Lung (tissue), 12 donors: ENCODE measurements around the gene HSPA12B. TPM values are rescaled to one million over a fixed set of nuclear protein-coding genes. Genes with fewer than 3 reads are reported as not detected.

Experiments
- ATAC-seq: fragments of 200-7000 bp; cut with Tn5 transposase; one replicate; pipeline ENCODE4 v1.9.1; 2020; ENCODE audit warnings: moderate number of reproducible peaks; ENCODE audit not compliant: insufficient read depth, low FRiP score
- DNase-seq, 3 donors: peaks; one replicate each; pipeline ENCODE4 v3.0.0-alpha.2; 2013 to 2017
- H3K27ac ChIP-seq, 2 donors: one replicate each; pipeline ENCODE4 v1.5.1; 2013; ENCODE audit warnings: mild to moderate bottlenecking in 2 of 2, moderate library complexity in 2 of 2, control low read depth in 1 of 2, inconsistent platforms in 1 of 2, low read depth in 1 of 2, low read length in 1 of 2
- H3K27me3 ChIP-seq, 3 donors: one replicate each; pipeline ENCODE4 v1.5.1; 2013; ENCODE audit warnings: low read length in 2 of 3; ENCODE audit not compliant: control insufficient read depth in 3 of 3, insufficient read depth in 3 of 3
- H3K36me3 ChIP-seq, 4 donors: one replicate each; pipeline ENCODE4 v1.5.1; 2013; ENCODE audit warnings: low read length in 4 of 4, mild to moderate bottlenecking in 1 of 4, moderate library complexity in 1 of 4; ENCODE audit not compliant: control insufficient read depth in 4 of 4, insufficient read depth in 4 of 4
- H3K4me1 ChIP-seq, 5 donors: one replicate each; pipeline ENCODE4 v1.5.1; 2013; ENCODE audit warnings: low read length in 5 of 5, mild to moderate bottlenecking in 2 of 5, moderate library complexity in 1 of 5; ENCODE audit not compliant: control insufficient read depth in 5 of 5, insufficient read depth in 5 of 5
- H3K4me3 ChIP-seq: one replicate; pipeline ENCODE4 v1.5.1; 2013; ENCODE audit warnings: mild to moderate bottlenecking, control low read depth, moderate library complexity
- H3K9ac ChIP-seq, 2 donors: one replicate each; pipeline ENCODE4 v1.5.1; 2013; ENCODE audit warnings: low read length in 2 of 2, control low read depth in 1 of 2; ENCODE audit not compliant: insufficient read depth in 1 of 2
- H3K9me3 ChIP-seq, 4 donors: one replicate each; pipeline ENCODE4 v1.5.1; 2013; ENCODE audit warnings: low read length in 3 of 4, mild to moderate bottlenecking in 1 of 4, moderate library complexity in 1 of 4; ENCODE audit not compliant: control insufficient read depth in 4 of 4, insufficient read depth in 3 of 4
- WGBS, 2 donors: extraction: QIAGEN DNeasy Blood & Tissue Kit; methylation state at CpG; one replicate each; pipeline ENCODE4 v1.1.7; 2013; 5-methylcytosine and 5-hydroxymethylcytosine counted together
- polyA plus RNA-seq, 2 donors: library from polyadenylated mRNA; stranded (reverse); fragments of 200-250 nt; gene quantifications; one replicate each; pipeline ENCODE4 v1.2.1, GENCODE V29; 2013
- total RNA-seq, 2 donors: library from RNA; depleted of rRNA in 1 of 2; stranded (reverse); fragments of >200 nt in 1 of 2; gene quantifications; one replicate each; pipeline ENCODE4 v1.2.1, GENCODE V29; 2014 to 2021
- TF ChIP-seq, protein P1 (sequence below): IDR thresholded peaks from 2 replicates; pipeline ENCODE4 v1.5.1; 2012; ENCODE audit warnings: mild to moderate bottlenecking; ENCODE audit errors: control extremely low read depth, extremely low read depth
- donor health status: control.
- donor health status: control.
- donor health status: Bipolar disorder and iron deficiency.
- donor health status: healthy.
- donor health status: DM: yes; HTN: yes; CAD: no.

HSPA12B gene
- total and polyA plus RNA-seq, 4 donors: 11.4 to 28.3 (median 19.9) TPM

DNA sequence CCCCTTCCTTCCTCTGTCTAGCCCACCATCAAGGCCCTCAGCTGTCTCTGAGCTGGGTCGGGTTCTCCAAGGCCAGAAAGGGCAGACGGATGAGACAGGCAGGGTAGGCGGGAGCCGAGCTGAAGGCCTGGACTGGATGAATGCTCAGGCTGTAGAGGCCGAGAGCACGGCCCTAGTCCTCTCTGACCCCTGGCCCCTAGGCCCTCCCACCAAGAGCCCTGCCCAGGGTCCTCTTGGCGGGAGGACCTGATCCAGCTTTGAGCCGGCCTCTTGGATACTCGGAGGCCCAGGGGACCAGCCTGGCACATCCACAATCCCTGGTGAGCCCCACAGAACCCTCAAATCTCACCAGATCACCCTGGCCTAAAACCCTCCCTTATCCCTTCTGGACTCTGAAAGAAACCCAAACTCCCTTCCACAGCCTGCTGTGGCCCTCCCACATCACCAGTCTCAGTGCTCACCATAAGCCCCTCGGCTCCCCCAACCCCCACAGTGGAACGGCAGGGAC is 26.9 kb downstream of the HSPA12B start:
- TF ChIP-seq, protein P1, sequence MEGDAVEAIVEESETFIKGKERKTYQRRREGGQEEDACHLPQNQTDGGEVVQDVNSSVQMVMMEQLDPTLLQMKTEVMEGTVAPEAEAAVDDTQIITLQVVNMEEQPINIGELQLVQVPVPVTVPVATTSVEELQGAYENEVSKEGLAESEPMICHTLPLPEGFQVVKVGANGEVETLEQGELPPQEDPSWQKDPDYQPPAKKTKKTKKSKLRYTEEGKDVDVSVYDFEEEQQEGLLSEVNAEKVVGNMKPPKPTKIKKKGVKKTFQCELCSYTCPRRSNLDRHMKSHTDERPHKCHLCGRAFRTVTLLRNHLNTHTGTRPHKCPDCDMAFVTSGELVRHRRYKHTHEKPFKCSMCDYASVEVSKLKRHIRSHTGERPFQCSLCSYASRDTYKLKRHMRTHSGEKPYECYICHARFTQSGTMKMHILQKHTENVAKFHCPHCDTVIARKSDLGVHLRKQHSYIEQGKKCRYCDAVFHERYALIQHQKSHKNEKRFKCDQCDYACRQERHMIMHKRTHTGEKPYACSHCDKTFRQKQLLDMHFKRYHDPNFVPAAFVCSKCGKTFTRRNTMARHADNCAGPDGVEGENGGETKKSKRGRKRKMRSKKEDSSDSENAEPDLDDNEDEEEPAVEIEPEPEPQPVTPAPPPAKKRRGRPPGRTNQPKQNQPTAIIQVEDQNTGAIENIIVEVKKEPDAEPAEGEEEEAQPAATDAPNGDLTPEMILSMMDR: no peak
- ATAC-seq: no peak
- Histone ChIP-seq H3K27ac (no peak overlapping the region), H3K4me3 (no peak overlapping the region), H3K9me3 (no peaks in the 10 kb centered on the region), H3K9ac (no peak overlapping the region), H3K4me1 (peaks cover 0 to 13% (median 0%) of the 10 kb centered on the region in 5 donors), H3K36me3 (peaks cover 0 to 11% (median 3%) of the 10 kb centered on the region in 4 donors), H3K27me3 (no peaks in the 10 kb centered on the region)
- 84 to 94% methylated on average over 11 of the region's 11 CpGs for WGBS, 2 donors
- DNase-seq: no peak

GRCh38 chr20:3759884-3760283 is 27.4 kb downstream of the HSPA12B start:
- WGBS, 2 donors: 88 to 93% methylated on average over 11 of the region's 11 CpGs
- H3K27ac ChIP-seq: no peak overlapping the region
- ATAC-seq: no peak
- TF ChIP-seq, protein P1: no peak
- no peaks in the 10 kb centered on the region for H3K27me3 ChIP-seq
- no peak overlapping the region for H3K4me3 ChIP-seq
- H3K36me3 ChIP-seq: peaks cover 0 to 11% (median 2%) of the 10 kb centered on the region in 4 donors
- no peak overlapping the region for H3K9ac ChIP-seq
- no peak for DNase-seq
- peaks cover 0 to 13% (median 0%) of the 10 kb centered on the region in 5 donors for H3K4me1 ChIP-seq
- H3K9me3 ChIP-seq: no peaks in the 10 kb centered on the region

- no peaks in the 10 kb centered on the region for H3K9me3 ChIP-seq
- peaks cover 0 to 8% (median 0%) of the 10 kb centered on the region in 4 donors for H3K36me3 ChIP-seq
- H3K9ac ChIP-seq: no peak overlapping the region
- peaks cover 0 to 19% (median 0%) of the 10 kb centered on the region in 5 donors for H3K4me1 ChIP-seq
- H3K4me3 ChIP-seq: no peak overlapping the region
- DNase-seq (no peak), ATAC-seq (no peak)
- no peak overlapping the region for H3K27ac ChIP-seq
- no peaks in the 10 kb centered on the region for H3K27me3 ChIP-seq
- 68 to 77% methylated on average over 10 of the region's 10 CpGs for WGBS, 2 donors
- TF ChIP-seq, protein P1: no peak
Measured at GRCh38 chr20:3760655-3761348, 28.3 kb downstream of the HSPA12B start.
